ENCODE results near the gene MBNL1.

- TF ChIP-seq CTCF (IDR thresholded peaks at IDR 0.05; ENCODE audit: poor library complexity, severe bottlenecking) (no peak), REST (IDR thresholded peaks at IDR 0.05; ENCODE audit: borderline replicate concordance) (no peak), POLR2AphosphoS5 (IDR thresholded peaks at IDR 0.05) (no peak), TAF1 (IDR thresholded peaks at IDR 0.05; ENCODE audit: low read depth) (no peak), EP300 (conservative IDR thresholded peaks at IDR 0.05; ENCODE audit: poor library complexity, severe bottlenecking) (no peak), RAD21 (conservative IDR thresholded peaks at IDR 0.05) (no peak)
Observed at GRCh38 chr3:152461460-152461859, 192.7 kb downstream of the MBNL1 start.

Data from neural cell (in vitro differentiated cells).